Measurements from ENCODE around the gene EFNB1.

GRCh38 chrX:68792083-68792482, 36.7 kb upstream of the EFNB1 start:
- TF ChIP-seq CTCF (IDR thresholded peaks at IDR 0.05 in 8 of 11, conservative IDR thresholded peaks at IDR 0.05 in 3 of 11) (no peak), POLR2AphosphoS5 (IDR thresholded peaks at IDR 0.05) (no peak)

Data from spleen (tissue), 7 donors.